GM12878 (cell line): Measurements from ENCODE around the gene HSPB1.

Experiments
- GABPA ChIP-seq: IDR thresholded peaks from 2 replicates; pipeline ENCODE4 v1.6.1; 2014; ENCODE audit warnings: antibody characterized with exemption, low read depth, mild to moderate bottlenecking, inconsistent platforms
- POLR2AphosphoS2 ChIP-seq: IDR thresholded peaks from 2 replicates; pipeline ENCODE4 v1.6.1; 2011; ENCODE audit warnings: low read depth, mild to moderate bottlenecking, low read length, improper control_type of control experiment, moderate library complexity
- RELA ChIP-seq: fragments of 450-650 bp; IDR thresholded peaks from 2 replicates; pipeline ENCODE4 v1.8.0; 2014; ENCODE audit warnings: borderline replicate concordance; ENCODE audit not compliant: partially characterized antibody
- TF ChIP-seq, protein P1 (sequence below): IDR thresholded peaks from 2 replicates; pipeline ENCODE4 v1.6.1; 2011; ENCODE audit warnings: borderline replicate concordance, low read depth, mild to moderate bottlenecking, moderate library complexity, mixed read lengths, low read length; ENCODE audit not compliant: insufficient read depth; ENCODE audit errors: extremely low read length
- TF ChIP-seq, protein P2 (sequence below), 3 experiments: IDR thresholded peaks in 2 of 3; conservative IDR thresholded peaks in 1 of 3; 2 replicates each; pipeline ENCODE4 v1.5.1; 2011; ENCODE audit warnings: low read depth in 3 of 3, low read length in 3 of 3, mild to moderate bottlenecking in 3 of 3, control low read depth in 2 of 3, moderate library complexity in 2 of 3, inconsistent platforms in 1 of 3, mixed read lengths in 1 of 3; ENCODE audit not compliant: control insufficient read depth in 2 of 3, insufficient read depth in 1 of 3; ENCODE audit errors: extremely low read depth in 1 of 3
- TF ChIP-seq, protein P3 (sequence below): IDR thresholded peaks from 2 replicates; pipeline ENCODE4 v1.6.1; 2011; ENCODE audit warnings: low read depth, mild to moderate bottlenecking, low read length, moderate library complexity, borderline replicate concordance; ENCODE audit errors: extremely low read depth

DNA sequence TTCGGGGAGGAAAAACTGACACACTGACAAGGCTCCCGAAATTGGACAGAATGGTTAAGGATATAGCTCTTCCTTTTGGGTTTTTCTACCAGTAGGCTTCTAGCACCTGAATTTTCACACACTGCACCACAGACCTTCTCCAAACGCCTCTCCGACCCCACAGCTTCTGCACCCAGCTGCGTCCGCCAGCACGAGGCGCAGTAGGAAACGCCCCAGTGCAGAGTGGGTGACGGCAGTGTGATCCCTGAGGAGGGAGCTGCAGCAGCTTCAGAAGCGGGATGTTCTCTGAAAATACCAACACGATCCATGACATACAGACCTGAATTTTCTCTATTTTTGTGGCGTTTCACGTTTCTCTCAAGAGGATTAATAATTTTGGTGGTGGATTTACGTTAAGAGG is 25.9 kb downstream of the HSPB1 start:
- TF ChIP-seq POLR2AphosphoS2 (no peak), GABPA (no peak), RELA (no peak)
- TF ChIP-seq, protein P1, sequence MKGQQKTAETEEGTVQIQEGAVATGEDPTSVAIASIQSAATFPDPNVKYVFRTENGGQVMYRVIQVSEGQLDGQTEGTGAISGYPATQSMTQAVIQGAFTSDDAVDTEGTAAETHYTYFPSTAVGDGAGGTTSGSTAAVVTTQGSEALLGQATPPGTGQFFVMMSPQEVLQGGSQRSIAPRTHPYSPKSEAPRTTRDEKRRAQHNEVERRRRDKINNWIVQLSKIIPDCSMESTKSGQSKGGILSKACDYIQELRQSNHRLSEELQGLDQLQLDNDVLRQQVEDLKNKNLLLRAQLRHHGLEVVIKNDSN, result no peak
- TF ChIP-seq, protein P2, sequence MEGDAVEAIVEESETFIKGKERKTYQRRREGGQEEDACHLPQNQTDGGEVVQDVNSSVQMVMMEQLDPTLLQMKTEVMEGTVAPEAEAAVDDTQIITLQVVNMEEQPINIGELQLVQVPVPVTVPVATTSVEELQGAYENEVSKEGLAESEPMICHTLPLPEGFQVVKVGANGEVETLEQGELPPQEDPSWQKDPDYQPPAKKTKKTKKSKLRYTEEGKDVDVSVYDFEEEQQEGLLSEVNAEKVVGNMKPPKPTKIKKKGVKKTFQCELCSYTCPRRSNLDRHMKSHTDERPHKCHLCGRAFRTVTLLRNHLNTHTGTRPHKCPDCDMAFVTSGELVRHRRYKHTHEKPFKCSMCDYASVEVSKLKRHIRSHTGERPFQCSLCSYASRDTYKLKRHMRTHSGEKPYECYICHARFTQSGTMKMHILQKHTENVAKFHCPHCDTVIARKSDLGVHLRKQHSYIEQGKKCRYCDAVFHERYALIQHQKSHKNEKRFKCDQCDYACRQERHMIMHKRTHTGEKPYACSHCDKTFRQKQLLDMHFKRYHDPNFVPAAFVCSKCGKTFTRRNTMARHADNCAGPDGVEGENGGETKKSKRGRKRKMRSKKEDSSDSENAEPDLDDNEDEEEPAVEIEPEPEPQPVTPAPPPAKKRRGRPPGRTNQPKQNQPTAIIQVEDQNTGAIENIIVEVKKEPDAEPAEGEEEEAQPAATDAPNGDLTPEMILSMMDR (IDR thresholded peaks at IDR 0.05 in 2 of 3, conservative IDR thresholded peaks at IDR 0.05 in 1 of 3; ENCODE audit: control insufficient read depth in 2 of 3, extremely low read depth in 1 of 3, insufficient read depth in 1 of 3, low read depth in 3 of 3, low read length in 3 of 3), result no peak
- TF ChIP-seq, protein P3, sequence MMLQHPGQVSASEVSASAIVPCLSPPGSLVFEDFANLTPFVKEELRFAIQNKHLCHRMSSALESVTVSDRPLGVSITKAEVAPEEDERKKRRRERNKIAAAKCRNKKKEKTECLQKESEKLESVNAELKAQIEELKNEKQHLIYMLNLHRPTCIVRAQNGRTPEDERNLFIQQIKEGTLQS, result no peak
